IMR-90 (cell line): ENCODE measurements around the gene CDKN1A. TPM values are rescaled to one million over a fixed set of nuclear protein-coding genes. Genes with fewer than 3 reads are reported as not detected.

Experiments used
- ATAC-seq: fragments of 200-7000 bp; cut with Tn5 transposase; 2 replicates; pipeline ENCODE4 v1.9.1; 2020; ENCODE audit warnings: low read depth, mild to moderate bottlenecking, moderate library complexity
- BruUV-seq: library from RNA; stranded (reverse); fragments of 400-500 nt; replicated peaks from 2 replicates; lab custom pipeline; 2021; lab: Mats Ljungman, UMichigan
- CTCF ChIA-PET: fragments of 300-600 bp; formaldehyde crosslinking; extraction: SDS; loops from one replicate; lab custom pipeline; 2021; ENCODE audit warnings: antibody characterized with exemption; lab: Yijun Ruan, JAX
- POLR2A ChIA-PET: fragments of 300-600 bp; sonication (Branson Sonifier 250); formaldehyde crosslinking; loops from one replicate; lab custom pipeline; 2022; ENCODE audit warnings: antibody characterized with exemption; ENCODE audit not compliant: unreplicated experiment; lab: Charles Lee
- DNase-seq: peaks from one replicate; pipeline ENCODE4 v3.0.0; 2013
- H2AFZ ChIP-seq: replicated peaks from 2 replicates; pipeline ENCODE3; 2013; ENCODE audit warnings: low read length, mild to moderate bottlenecking; ENCODE audit not compliant: poor library complexity
- H2AK5ac ChIP-seq: 2 replicates; pipeline ENCODE4 v1.6.1; 2013; ENCODE audit warnings: low read depth, low read length, inconsistent platforms
- H2AK9ac ChIP-seq: replicated peaks from 2 replicates; pipeline ENCODE3; 2013; ENCODE audit warnings: mild to moderate bottlenecking, low read depth, low read length, moderate library complexity; ENCODE audit not compliant: poor library complexity
- H2BK120ac ChIP-seq: 2 replicates; pipeline ENCODE4 v1.6.1; 2013; ENCODE audit warnings: low read depth, low read length, inconsistent platforms
- H2BK15ac ChIP-seq: 3 replicates; pipeline ENCODE4 v1.6.1; 2013; ENCODE audit warnings: low read depth, low read length, inconsistent platforms
- H2BK20ac ChIP-seq: 2 replicates; pipeline ENCODE4 v1.6.1; 2013; ENCODE audit warnings: low read depth, mild to moderate bottlenecking, inconsistent platforms, low read length, moderate library complexity
- H2BK5ac ChIP-seq: 2 replicates; pipeline ENCODE4 v1.6.1; 2013; ENCODE audit warnings: mild to moderate bottlenecking, low read depth, low read length, inconsistent platforms; ENCODE audit not compliant: poor library complexity, severe bottlenecking
- H3K14ac ChIP-seq: replicated peaks from 2 replicates; pipeline ENCODE4 v1.6.1; 2013; ENCODE audit warnings: low read depth, low read length, inconsistent platforms
- H3K18ac ChIP-seq: 2 replicates; pipeline ENCODE4 v1.6.1; 2013; ENCODE audit warnings: low read depth, low read length, control low read depth
- H3K23ac ChIP-seq: 2 replicates; pipeline ENCODE4 v1.6.1; 2013; ENCODE audit warnings: low read depth, low read length, inconsistent platforms
- H3K27ac ChIP-seq: 2 replicates; pipeline ENCODE4 v1.5.1; 2013; ENCODE audit warnings: mild to moderate bottlenecking, control low read depth, low read length; ENCODE audit not compliant: insufficient read depth
- H3K27me3 ChIP-seq: 2 replicates; pipeline ENCODE4 v1.6.1; 2013; ENCODE audit warnings: low read length; ENCODE audit not compliant: control insufficient read depth, insufficient read depth
- H3K36me3 ChIP-seq: 2 replicates; pipeline ENCODE4 v1.6.1; 2013; ENCODE audit warnings: low read length, mixed read lengths; ENCODE audit not compliant: control insufficient read depth, insufficient read depth
- H3K4ac ChIP-seq: 2 replicates; pipeline ENCODE4 v1.6.1; 2013; ENCODE audit warnings: low read depth, low read length, inconsistent platforms
- H3K4me1 ChIP-seq: 2 replicates; pipeline ENCODE4 v1.6.1; 2013; ENCODE audit warnings: low read length, mixed read lengths; ENCODE audit not compliant: control insufficient read depth, insufficient read depth
- H3K4me2 ChIP-seq: 2 replicates; pipeline ENCODE4 v1.6.1; 2013; ENCODE audit warnings: low read depth, mild to moderate bottlenecking, control low read depth, low read length, moderate library complexity
- H3K4me3 ChIP-seq: 2 replicates; pipeline ENCODE4 v1.5.1; 2013; ENCODE audit warnings: low read depth, mild to moderate bottlenecking, control low read depth, low read length, moderate library complexity; ENCODE audit not compliant: insufficient read depth
- H3K56ac ChIP-seq: 2 replicates; pipeline ENCODE4 v1.6.1; 2013; ENCODE audit warnings: low read length, inconsistent platforms; ENCODE audit not compliant: insufficient read depth; ENCODE audit errors: extremely low read depth
- H3K79me1 ChIP-seq, 2 experiments: 2 replicates each; pipeline ENCODE4 v1.6.1; 2013; ENCODE audit warnings: low read length in 2 of 2, inconsistent platforms in 1 of 2, low read depth in 1 of 2
- H3K9ac ChIP-seq: 2 replicates; pipeline ENCODE4 v1.6.1; 2013; ENCODE audit warnings: low read depth, low read length, control low read depth
- H3K9me1 ChIP-seq: 2 replicates; pipeline ENCODE4 v1.6.1; 2013; ENCODE audit warnings: low read length, inconsistent platforms; ENCODE audit not compliant: insufficient read depth
- H3K9me3 ChIP-seq: 2 replicates; pipeline ENCODE4 v1.6.1; 2013; ENCODE audit warnings: low read length; ENCODE audit not compliant: control insufficient read depth, insufficient read depth
- H4K20me1 ChIP-seq: 2 replicates; pipeline ENCODE4 v1.6.1; 2013; ENCODE audit warnings: low read length, inconsistent platforms; ENCODE audit not compliant: insufficient read depth
- H4K5ac ChIP-seq: 2 replicates; pipeline ENCODE4 v1.6.1; 2013; ENCODE audit warnings: mild to moderate bottlenecking, low read depth, low read length, control low read depth
- H4K8ac ChIP-seq, 2 experiments: 2 replicates each; pipeline ENCODE4 v1.6.1; 2013; ENCODE audit warnings: low read depth in 2 of 2, low read length in 2 of 2, control low read depth in 1 of 2, inconsistent platforms in 1 of 2
- H4K91ac ChIP-seq: 2 replicates; pipeline ENCODE4 v1.6.1; 2013; ENCODE audit warnings: low read depth, low read length, inconsistent platforms; ENCODE audit not compliant: insufficient read depth
- BHLHE40 ChIP-seq: fragments of 150-350 bp; IDR thresholded peaks from 2 replicates; pipeline ENCODE4 v1.6.1; 2016; ENCODE audit warnings: mild to moderate bottlenecking, low read depth, low read length
- CHD1 ChIP-seq: IDR thresholded peaks from 2 replicates; pipeline ENCODE4 v1.6.1; 2012; ENCODE audit warnings: low read depth, low read length, improper control_type of control experiment
- ELK1 ChIP-seq: fragments of 150-350 bp; IDR thresholded peaks from 2 replicates; pipeline ENCODE4 v1.6.1; 2016; ENCODE audit warnings: low read depth, mild to moderate bottlenecking, low read length, moderate library complexity, borderline replicate concordance
- MAZ ChIP-seq: IDR thresholded peaks from 2 replicates; pipeline ENCODE4 v1.6.1; 2012; ENCODE audit warnings: low read depth, mild to moderate bottlenecking, low read length, improper control_type of control experiment, moderate library complexity, borderline replicate concordance
- MXI1 ChIP-seq: IDR thresholded peaks from 2 replicates; pipeline ENCODE4 v1.6.1; 2012; ENCODE audit warnings: low read depth, mild to moderate bottlenecking, low read length, moderate library complexity, borderline replicate concordance
- NFE2L2 ChIP-seq: fragments of 150-350 bp; IDR thresholded peaks from 2 replicates; pipeline ENCODE4 v1.6.1; 2016; ENCODE audit warnings: low read depth, mild to moderate bottlenecking, low read length
- POLR2A ChIP-seq: IDR thresholded peaks from 2 replicates; pipeline ENCODE4 v1.6.1; 2012; ENCODE audit warnings: mild to moderate bottlenecking, low read depth, low read length
- RAD21 ChIP-seq: IDR thresholded peaks from 2 replicates; pipeline ENCODE4 v1.6.1; 2012; ENCODE audit warnings: low read length, improper control_type of control experiment
- RCOR1 ChIP-seq: IDR thresholded peaks from 2 replicates; pipeline ENCODE4 v1.6.1; 2012; ENCODE audit warnings: mild to moderate bottlenecking, low read length, improper control_type of control experiment; ENCODE audit not compliant: insufficient replicate concordance
- RFX5 ChIP-seq: IDR thresholded peaks from 2 replicates; pipeline ENCODE4 v1.8.0; 2012; ENCODE audit warnings: low read depth, mild to moderate bottlenecking, low read length, moderate library complexity
- USF2 ChIP-seq: fragments of 150-350 bp; IDR thresholded peaks from 2 replicates; pipeline ENCODE4 v1.6.1; 2017; ENCODE audit warnings: mild to moderate bottlenecking, antibody characterized with exemption, low read length, low read depth
- WGBS, 2 experiments: methylation state at CpG; one replicate each; pipeline versions ENCODE4 v1.1.5 to v1.1.7; 2013; ENCODE audit warnings: missing lambda C conversion rate in 2 of 2; ENCODE audit not compliant: insufficient read length in 1 of 2; ENCODE audit errors: extremely low coverage in 2 of 2; 5-methylcytosine and 5-hydroxymethylcytosine counted together
- dilution Hi-C: fragments of 300-500 bp; cut with HindIII; formaldehyde crosslinking; loops from one replicate; pipeline ENCODE4 v1.14.3; 2018; ENCODE audit warnings: low sequenced_read_pairs; ENCODE audit not compliant: unreplicated experiment
- in situ Hi-C: fragments of 300-500 bp; cut with MboI; formaldehyde crosslinking; loops from 3 replicates; pipeline ENCODE4 v1.14.3; 2019; ENCODE audit warnings: low sequenced_read_pairs, inconsistent platforms, mixed read lengths
- intact Hi-C: fragments of 100-400 bp; cut with micrococcal nuclease; formaldehyde crosslinking; loops from 2 replicates; pipeline ENCODE4 v1.10.0; 2022
- polyA plus RNA-seq, 3 experiments: library from polyadenylated mRNA; depleted of rRNA; stranded (reverse); fragments of >200 nt; gene quantifications; 2 replicates each; pipeline ENCODE4 v1.2.3, GENCODE V29; 2012; ENCODE audit warnings: low replicate concordance in 1 of 3
- total RNA-seq: library from RNA; depleted of rRNA; stranded (reverse); fragments of >200 nt; gene quantifications from 2 replicates; pipeline ENCODE4 v1.2.3, GENCODE V29; 2012
- TF ChIP-seq, protein P1 (sequence below): conservative IDR thresholded peaks from 2 replicates; pipeline ENCODE4 v1.5.1; 2012; ENCODE audit warnings: mild to moderate bottlenecking, low read depth, low read length, improper control_type of control experiment

CDKN1A gene
- total and polyA plus RNA-seq, 2 of the 4 experiments (the other 2 are of a cell fraction) = 155 to 576 TPM

DNA sequence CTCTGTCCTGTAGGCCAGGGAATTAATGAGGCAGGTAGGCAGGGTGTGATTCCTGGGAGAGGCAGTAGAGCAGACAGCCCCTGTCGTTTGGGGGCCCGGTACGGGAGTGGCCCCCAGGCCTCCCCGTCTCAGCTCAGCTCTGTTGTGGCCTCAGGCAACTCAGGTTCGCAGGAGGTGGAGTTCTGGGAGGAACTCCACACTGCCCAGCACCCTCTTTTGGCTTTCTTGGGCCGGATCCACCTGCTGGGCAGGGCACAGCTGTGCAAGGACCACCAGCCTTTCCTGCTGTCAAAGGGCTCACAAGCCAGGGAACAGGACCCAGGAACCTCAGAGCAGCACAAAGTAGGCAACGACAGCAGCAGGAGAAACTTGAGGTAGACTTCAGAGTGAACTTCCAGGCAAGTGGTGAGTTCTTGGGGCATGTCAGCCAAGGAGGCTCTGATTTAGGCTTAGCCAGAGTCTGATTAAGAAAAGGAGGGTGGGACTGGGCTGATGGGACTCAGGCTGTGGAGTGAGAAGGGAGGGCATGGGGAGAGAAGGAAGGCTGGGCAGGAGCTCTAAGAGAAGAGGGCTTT lies 56.1 kb downstream of the CDKN1A start:
- H3K9ac ChIP-seq = peak overlapping the region; percentile 8; the same call in 1 of the 2 replicates

More for the DNA sequence above, 56.1 kb downstream of the CDKN1A start:
- dilution Hi-C loops = no loop called here
- H4K91ac ChIP-seq = peak overlapping the region; percentile 2; the same call in 1 of the 2 replicates
- H3K27ac ChIP-seq = peak overlapping the region; percentile 34; the same call in 1 of the 2 replicates
- peak overlapping the region; percentile 84 for H2AK9ac ChIP-seq
- in situ Hi-C loops = no loop called here
- no peak for TF ChIP-seq RFX5
- TF ChIP-seq RAD21 = no peak
- TF ChIP-seq RCOR1 = no peak
- no peak for TF ChIP-seq MAZ
- TF ChIP-seq MXI1 = no peak
- TF ChIP-seq USF2 = no peak
- no peak for TF ChIP-seq NFE2L2
- no peak for TF ChIP-seq ELK1
- no peak for TF ChIP-seq CHD1
- no peak for TF ChIP-seq BHLHE40
- TF ChIP-seq, protein P1, sequence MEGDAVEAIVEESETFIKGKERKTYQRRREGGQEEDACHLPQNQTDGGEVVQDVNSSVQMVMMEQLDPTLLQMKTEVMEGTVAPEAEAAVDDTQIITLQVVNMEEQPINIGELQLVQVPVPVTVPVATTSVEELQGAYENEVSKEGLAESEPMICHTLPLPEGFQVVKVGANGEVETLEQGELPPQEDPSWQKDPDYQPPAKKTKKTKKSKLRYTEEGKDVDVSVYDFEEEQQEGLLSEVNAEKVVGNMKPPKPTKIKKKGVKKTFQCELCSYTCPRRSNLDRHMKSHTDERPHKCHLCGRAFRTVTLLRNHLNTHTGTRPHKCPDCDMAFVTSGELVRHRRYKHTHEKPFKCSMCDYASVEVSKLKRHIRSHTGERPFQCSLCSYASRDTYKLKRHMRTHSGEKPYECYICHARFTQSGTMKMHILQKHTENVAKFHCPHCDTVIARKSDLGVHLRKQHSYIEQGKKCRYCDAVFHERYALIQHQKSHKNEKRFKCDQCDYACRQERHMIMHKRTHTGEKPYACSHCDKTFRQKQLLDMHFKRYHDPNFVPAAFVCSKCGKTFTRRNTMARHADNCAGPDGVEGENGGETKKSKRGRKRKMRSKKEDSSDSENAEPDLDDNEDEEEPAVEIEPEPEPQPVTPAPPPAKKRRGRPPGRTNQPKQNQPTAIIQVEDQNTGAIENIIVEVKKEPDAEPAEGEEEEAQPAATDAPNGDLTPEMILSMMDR = no peak
- TF ChIP-seq POLR2A = no peak
- peak overlapping the region; percentile 85 for H3K23ac ChIP-seq
- peaks cover 12% of the 10 kb centered on the region for H3K4me1 ChIP-seq
- peak overlapping the region; percentile 80 for H2AFZ ChIP-seq
- peak overlapping the region; percentile 29; the same call in 1 of the 2 replicates for H2BK20ac ChIP-seq
- intact Hi-C loops = no loop called here
- peak overlapping the region; percentile 75 for H4K5ac ChIP-seq
- no peak overlapping the region for H3K56ac ChIP-seq
- peaks cover 2% of the 10 kb centered on the region for H3K9me1 ChIP-seq
- H3K18ac ChIP-seq = peak overlapping the region; percentile 71
- no peaks in the 10 kb centered on the region for H3K36me3 ChIP-seq
- peak overlapping the region; percentile 64 for H3K4ac ChIP-seq
- 80% methylated on average over 6 of the region's 7 CpGs; no CpG with 5 or more reads in 1 of the 2 experiments for WGBS, 2 experiments
- no peaks in the 10 kb centered on the region; the same call in 1 of the 2 replicates for H3K27me3 ChIP-seq
- H3K79me1 ChIP-seq = no peaks in the 10 kb centered on the region
- ATAC-seq (no peak), DNase-seq (no peak)
- H4K8ac ChIP-seq = peak overlapping the region; percentile 3 to 72; a peak in 3 of 4 replicates
- peak overlapping the region; percentile 71 for H3K4me2 ChIP-seq
- peaks cover 1% of the 10 kb centered on the region; the same call in 1 of the 2 replicates for H4K20me1 ChIP-seq
- no TSS peak for BruUV-seq
- peak overlapping the region; percentile 22 for H2BK5ac ChIP-seq
- no peak overlapping the region for H3K4me3 ChIP-seq
- H2AK5ac ChIP-seq = no peak overlapping the region; the same call in none of the 2 replicates
- peak overlapping the region; percentile 77; the same call in 1 of the 2 replicates for H3K14ac ChIP-seq
- POLR2A ChIA-PET = no interaction called here
- H2BK15ac ChIP-seq = peak overlapping the region; percentile 8; the same call in 1 of the 3 replicates
- peak overlapping the region; percentile 35; the same call in 1 of the 2 replicates for H2BK120ac ChIP-seq
- H3K9me3 ChIP-seq = no peaks in the 10 kb centered on the region
- CTCF ChIA-PET = no interaction called here
